GM12892 (cell line): ENCODE results near the gene PSMD3.

ENCODE experiments used
- POLR2A ChIP-seq: IDR thresholded peaks from 2 replicates; pipeline ENCODE4 v1.6.1; 2011; ENCODE audit warnings: low read depth, low read length, control low read depth
- POLR2AphosphoS5 ChIP-seq: IDR thresholded peaks from 2 replicates; pipeline ENCODE4 v1.6.1; 2011; ENCODE audit warnings: low read depth, low read length, control low read depth

DNA sequence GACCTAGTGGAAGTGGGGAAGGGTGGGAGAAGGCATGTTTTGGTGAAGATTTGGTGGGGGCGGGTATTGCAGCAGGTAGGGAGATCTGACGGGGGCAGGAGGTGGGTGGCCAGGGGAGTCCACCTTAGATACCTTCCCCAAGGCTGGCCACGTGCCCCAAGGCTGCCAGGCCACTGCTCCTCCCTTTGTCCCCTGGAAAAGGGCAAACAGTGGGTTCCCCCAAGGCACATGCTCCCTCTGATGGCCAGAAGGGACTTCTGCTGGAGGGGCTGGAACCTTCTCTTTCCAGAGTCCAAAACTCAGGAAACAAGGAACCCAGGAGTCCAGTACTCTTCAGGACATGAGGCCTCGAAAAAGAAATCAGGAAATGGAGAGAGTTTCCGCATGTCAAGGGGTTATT lies 6.2 kb upstream of the PSMD3 start:
- TF ChIP-seq POLR2A, result no peak
- TF ChIP-seq POLR2AphosphoS5, result no peak
